GM12872 (cell line): ENCODE results near the gene DEFB112.

Experiments
- CTCF ChIP-seq: IDR thresholded peaks from 3 replicates; pipeline ENCODE4 v1.5.1; 2011; ENCODE audit warnings: low read depth, mild to moderate bottlenecking, low read length, moderate library complexity; ENCODE audit not compliant: insufficient read depth

The DEFB112 gene

GRCh38 chr6:49995278-49995677 is 54.5 kb downstream of the DEFB112 start:
- TF ChIP-seq CTCF, result no peak
